ENCODE results near the gene RTP4. TPM values are rescaled to one million over a fixed set of nuclear protein-coding genes. Genes with fewer than 3 reads are reported as not detected.
"Not testable (repeated sequence)": the region's sequence is repeated elsewhere in the genome, so short reads cannot be mapped to it uniquely, and the experiment has no call there.

RTP4 gene
- total RNA-seq, 4 donors from 2014 or later: 0.32 to 3.0 (median 0.91) TPM

DNA sequence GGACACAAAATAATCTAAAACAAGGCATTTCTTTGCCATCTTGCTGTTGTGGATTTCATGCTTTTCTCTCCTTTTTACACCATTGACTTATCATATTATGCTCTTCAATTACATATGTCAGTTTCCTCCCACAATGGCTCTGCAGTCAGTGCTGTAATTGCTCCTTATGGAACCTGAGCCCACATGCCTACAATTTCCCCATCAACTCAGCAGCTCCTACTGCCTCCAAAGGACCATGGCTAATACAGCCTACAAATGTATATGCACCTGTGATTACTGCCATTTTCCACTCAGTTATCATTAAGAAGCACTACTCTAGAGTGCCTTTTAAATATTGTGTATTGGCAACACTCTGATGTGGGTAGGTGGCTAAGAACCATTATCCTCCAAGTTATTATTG is 30.8 kb downstream of the RTP4 start:
- no peaks in the 10 kb centered on the region for H3K4me1 ChIP-seq
- TF ChIP-seq EP300 (IDR thresholded peaks at IDR 0.05): no peak
- TF ChIP-seq, protein P1, sequence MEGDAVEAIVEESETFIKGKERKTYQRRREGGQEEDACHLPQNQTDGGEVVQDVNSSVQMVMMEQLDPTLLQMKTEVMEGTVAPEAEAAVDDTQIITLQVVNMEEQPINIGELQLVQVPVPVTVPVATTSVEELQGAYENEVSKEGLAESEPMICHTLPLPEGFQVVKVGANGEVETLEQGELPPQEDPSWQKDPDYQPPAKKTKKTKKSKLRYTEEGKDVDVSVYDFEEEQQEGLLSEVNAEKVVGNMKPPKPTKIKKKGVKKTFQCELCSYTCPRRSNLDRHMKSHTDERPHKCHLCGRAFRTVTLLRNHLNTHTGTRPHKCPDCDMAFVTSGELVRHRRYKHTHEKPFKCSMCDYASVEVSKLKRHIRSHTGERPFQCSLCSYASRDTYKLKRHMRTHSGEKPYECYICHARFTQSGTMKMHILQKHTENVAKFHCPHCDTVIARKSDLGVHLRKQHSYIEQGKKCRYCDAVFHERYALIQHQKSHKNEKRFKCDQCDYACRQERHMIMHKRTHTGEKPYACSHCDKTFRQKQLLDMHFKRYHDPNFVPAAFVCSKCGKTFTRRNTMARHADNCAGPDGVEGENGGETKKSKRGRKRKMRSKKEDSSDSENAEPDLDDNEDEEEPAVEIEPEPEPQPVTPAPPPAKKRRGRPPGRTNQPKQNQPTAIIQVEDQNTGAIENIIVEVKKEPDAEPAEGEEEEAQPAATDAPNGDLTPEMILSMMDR (IDR thresholded peaks at IDR 0.05): no peak
- no peak for TF ChIP-seq POLR2AphosphoS5 (IDR thresholded peaks at IDR 0.05)
- no peak for TF ChIP-seq POLR2A (IDR thresholded peaks at IDR 0.05)

DNA sequence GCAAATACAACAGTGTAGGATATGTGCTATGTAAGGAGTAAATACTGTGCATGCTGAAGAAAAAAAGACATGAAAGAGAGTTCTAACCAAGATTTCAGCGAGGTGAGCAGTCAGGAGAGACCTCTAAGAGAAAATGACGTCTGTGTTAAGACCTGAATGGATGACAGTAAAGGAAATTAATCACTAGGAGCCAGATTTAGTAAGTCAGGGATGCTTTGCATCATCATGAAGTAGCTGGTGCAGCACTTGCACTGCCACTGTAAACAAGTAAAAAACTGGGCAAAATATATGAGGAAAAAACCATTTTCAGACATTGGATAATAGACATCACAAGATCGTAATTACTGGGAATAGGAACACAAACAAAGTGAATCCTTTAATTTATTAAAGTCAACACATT is 32.6 kb downstream of the RTP4 start:
- 66 to 75% methylated on average over 3 of the region's 3 CpGs for WGBS, 2 donors (ENCODE audit: low coverage in 1 of 2)
- H3K27me3 ChIP-seq: no peaks in the 10 kb centered on the region
- no peaks in the 10 kb centered on the region for H3K4me1 ChIP-seq
- TF ChIP-seq EP300 (IDR thresholded peaks at IDR 0.05): no peak
- ATAC-seq: no peak
- H3K27ac ChIP-seq: no peak overlapping the region
- no peaks in the 10 kb centered on the region for H3K36me3 ChIP-seq
- H3K9me3 ChIP-seq: no peaks in the 10 kb centered on the region
- H3K4me3 ChIP-seq: no peak overlapping the region

More for the DNA sequence above, 30.8 kb downstream of the RTP4 start:
- no peak overlapping the region for H3K27ac ChIP-seq
- H3K36me3 ChIP-seq: no peaks in the 10 kb centered on the region
- H3K27me3 ChIP-seq: no peaks in the 10 kb centered on the region
- no peaks in the 10 kb centered on the region for H3K9me3 ChIP-seq
- ATAC-seq: no peak
- H3K4me3 ChIP-seq: no peak overlapping the region

DNA sequence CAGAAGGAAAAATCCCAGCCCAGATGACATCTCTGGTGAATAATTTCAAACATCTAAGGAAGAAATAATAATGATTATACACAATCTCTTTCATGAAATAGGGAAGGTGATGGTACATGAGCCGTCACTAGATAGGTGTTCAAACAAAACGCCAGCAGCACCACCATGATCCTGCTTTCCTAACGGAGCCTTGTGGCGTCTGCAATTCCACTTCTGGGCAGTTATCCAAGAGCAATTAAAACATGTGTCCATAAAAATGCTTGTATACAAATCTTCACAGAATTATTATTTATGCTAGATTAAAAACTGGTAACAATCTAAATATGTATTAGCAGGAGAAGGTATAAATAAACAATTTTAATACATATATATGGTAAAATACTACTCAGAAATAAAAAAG is 33.7 kb downstream of the RTP4 start:
- H3K9me3 ChIP-seq: no peaks in the 10 kb centered on the region
- no peaks in the 10 kb centered on the region for H3K36me3 ChIP-seq
- WGBS, 2 donors (ENCODE audit: low coverage in 1 of 2): 32 to 57% methylated on average over 3 to 4 of the region's 4 CpGs
- no peak for ATAC-seq
- no peaks in the 10 kb centered on the region for H3K4me1 ChIP-seq
- no peak overlapping the region for H3K27ac ChIP-seq
- H3K27me3 ChIP-seq: no peaks in the 10 kb centered on the region
- TF ChIP-seq POLR2A (IDR thresholded peaks at IDR 0.05) (no peak), POLR2AphosphoS5 (IDR thresholded peaks at IDR 0.05) (no peak), EP300 (IDR thresholded peaks at IDR 0.05) (no peak)
- TF ChIP-seq, protein P1 (IDR thresholded peaks at IDR 0.05): no peak
- no peak overlapping the region for H3K4me3 ChIP-seq

DNA sequence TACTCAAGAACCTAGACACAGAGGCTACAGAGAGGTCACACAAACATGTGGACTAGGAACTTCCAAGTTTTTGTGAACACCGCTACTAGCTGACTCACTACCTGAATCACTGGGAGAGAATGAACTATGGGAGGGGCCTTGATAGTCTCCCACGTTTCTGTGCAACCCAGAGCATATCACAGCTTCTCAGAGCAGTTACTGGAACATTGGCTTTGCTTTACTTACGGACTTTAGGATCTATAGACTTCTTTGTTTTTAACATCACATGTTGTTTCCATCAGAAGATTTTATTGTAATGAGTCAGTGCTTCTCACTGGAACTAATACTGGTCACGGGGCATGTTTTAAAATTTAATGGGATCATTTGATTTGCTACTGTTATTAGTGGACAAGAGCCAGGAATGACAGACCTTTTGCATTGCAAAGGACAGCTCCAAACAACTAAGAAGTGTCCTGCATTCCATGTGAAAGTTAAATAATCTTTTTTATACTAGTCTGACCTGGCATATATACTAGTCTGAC is 35.6 kb downstream of the RTP4 start:
- H3K36me3 ChIP-seq: no peaks in the 10 kb centered on the region
- no peaks in the 10 kb centered on the region for H3K9me3 ChIP-seq
- no peak overlapping the region for H3K27ac ChIP-seq
- H3K4me3 ChIP-seq: no peak overlapping the region
- TF ChIP-seq POLR2AphosphoS5 (IDR thresholded peaks at IDR 0.05) (no peak), POLR2A (IDR thresholded peaks at IDR 0.05) (no peak), EP300 (IDR thresholded peaks at IDR 0.05) (no peak)
- TF ChIP-seq, protein P1 (IDR thresholded peaks at IDR 0.05): no peak
- WGBS, 2 donors (ENCODE audit: low coverage in 1 of 2): 19 to 49% methylated on average over 4 of the region's 4 CpGs
- H3K4me1 ChIP-seq: no peaks in the 10 kb centered on the region
- ATAC-seq: no peak
- peaks cover 2% of the 10 kb centered on the region for H3K27me3 ChIP-seq

DNA sequence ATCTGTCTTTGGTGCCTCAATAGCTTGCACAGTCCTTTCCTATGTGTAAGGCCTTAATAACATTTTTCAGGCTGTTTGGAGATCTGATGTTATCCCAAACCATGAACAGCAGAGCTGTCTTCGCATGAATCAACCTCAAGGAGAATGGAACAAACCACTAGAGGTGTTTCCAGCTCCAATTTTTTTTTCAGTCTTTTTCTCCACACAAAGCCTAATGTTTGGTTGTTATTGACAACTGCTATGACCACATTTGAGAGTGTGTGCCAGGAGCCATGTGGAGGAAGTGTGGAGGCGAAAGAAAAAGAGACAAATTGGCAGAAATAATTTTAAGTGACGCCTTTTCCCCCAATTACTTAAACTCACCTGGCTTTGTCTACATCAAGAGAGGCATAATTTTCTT is 38.7 kb downstream of the RTP4 start:
- no peak for TF ChIP-seq EP300 (IDR thresholded peaks at IDR 0.05)
- TF ChIP-seq POLR2AphosphoS5 (IDR thresholded peaks at IDR 0.05): no peak
- TF ChIP-seq, protein P1 (IDR thresholded peaks at IDR 0.05): no peak
- no peak for TF ChIP-seq POLR2A (IDR thresholded peaks at IDR 0.05)
- Histone ChIP-seq H3K27ac (no peak overlapping the region), H3K4me1 (no peaks in the 10 kb centered on the region), H3K4me3 (no peak overlapping the region), H3K9me3 (no peaks in the 10 kb centered on the region), H3K36me3 (no peaks in the 10 kb centered on the region), H3K27me3 (peaks cover 2% of the 10 kb centered on the region)
- 78 to 93% methylated on average over 2 to 3 of the region's 3 CpGs for WGBS, 2 donors (ENCODE audit: low coverage in 1 of 2)
- no peak for ATAC-seq

DNA sequence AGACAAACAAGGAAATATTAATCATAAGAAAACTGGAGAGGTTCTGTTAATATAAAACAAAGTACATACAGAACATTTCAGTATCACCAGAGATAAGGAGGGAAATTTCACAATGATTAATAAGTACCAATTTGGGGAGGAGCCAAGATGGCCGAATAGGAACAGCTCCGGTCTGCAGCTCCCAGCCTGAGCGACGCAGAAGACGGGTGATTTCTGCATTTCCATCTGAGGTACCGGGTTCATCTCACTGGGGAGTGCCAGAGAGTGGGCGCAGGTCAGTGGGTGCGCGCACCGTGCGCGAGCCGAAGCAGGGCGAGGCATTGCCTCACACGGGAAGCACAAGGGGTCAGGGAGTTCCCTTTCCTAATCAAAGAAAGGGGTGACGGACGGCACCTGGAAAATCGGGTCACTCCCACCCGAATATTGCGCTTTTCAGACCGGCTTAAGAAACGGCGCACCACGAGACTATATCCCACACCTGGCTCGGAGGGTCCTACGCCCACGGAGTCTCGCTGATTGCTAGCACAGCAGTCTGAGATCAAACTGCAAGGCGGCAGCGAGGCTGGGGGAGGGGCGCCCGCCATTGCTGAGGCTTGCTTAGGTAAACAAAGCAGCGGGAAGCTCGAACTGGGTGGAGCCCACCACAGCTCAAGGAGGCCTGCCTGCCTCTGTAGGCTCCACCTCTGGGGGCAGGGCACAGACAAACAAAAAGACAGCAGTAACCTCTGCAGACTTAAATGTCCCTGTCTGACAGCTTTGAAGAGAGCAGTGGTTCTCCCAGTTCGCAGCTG is 44.0 kb downstream of the RTP4 start:
- H3K36me3 ChIP-seq, ATAC-seq, H3K4me3 ChIP-seq, H3K4me1 ChIP-seq, H3K9me3 ChIP-seq, H3K27ac ChIP-seq, H3K27me3 ChIP-seq: not testable (repeated sequence)
- WGBS, 2 donors (ENCODE audit: low coverage in 1 of 2): 59 to 72% methylated on average over 4 to 7 of the region's 35 CpGs
